GM12878 (cell line): ENCODE results near the gene BFSP1. TPM values are rescaled to one million over a fixed set of nuclear protein-coding genes. Genes with fewer than 3 reads are reported as not detected.
A peak's percentile ranks its signal among the peaks of the same experiment; 100 is the strongest.

Experiments used
- ATAC-seq: fragments of 200-7000 bp; cut with Tn5 transposase; 3 replicates; pipeline ENCODE4 v1.9.1; 2020; ENCODE audit warnings: mild to moderate bottlenecking, moderate library complexity
- Bru-seq: library from RNA; stranded (reverse); fragments of 400-500 nt; gene quantifications from one replicate; lab custom pipeline; 2021; lab: Mats Ljungman, UMichigan
- BruChase-seq, 2 experiments: library from RNA; stranded (reverse); fragments of 400-500 nt; gene quantifications; one replicate each; lab custom pipeline; 2021; lab: Mats Ljungman, UMichigan
- BruUV-seq: library from RNA; stranded (reverse); fragments of 400-500 nt; replicated peaks from 2 replicates; lab custom pipeline; 2021; lab: Mats Ljungman, UMichigan
- CTCF ChIA-PET: fragments of 300-600 bp; sonication (Branson Sonifier 250); formaldehyde crosslinking; extraction: SDS; loops from one replicate; lab custom pipeline; 2021; ENCODE audit warnings: inconsistent platforms; lab: Yijun Ruan, JAX
- POLR2A ChIA-PET: fragments of 350-600 bp; formaldehyde crosslinking; extraction: SDS; loops from one replicate; lab custom pipeline; 2021; ENCODE audit warnings: inconsistent platforms; lab: Charles Lee
- RAD21 ChIA-PET: fragments of 300-600 bp; sonication (Branson Sonifier 250); formaldehyde crosslinking; loops from one replicate; lab custom pipeline; 2023; ENCODE audit warnings: antibody characterized with exemption; ENCODE audit not compliant: unreplicated experiment; lab: Charles Lee
- SMC1A ChIA-PET: fragments of 300-600 bp; sonication (Branson Sonifier 250); formaldehyde crosslinking; loops from one replicate; lab custom pipeline; 2023; ENCODE audit not compliant: unreplicated experiment, uncharacterized antibody; lab: Charles Lee
- DNase-seq: peaks from one replicate; pipeline ENCODE4 v3.0.0-alpha.2; 2011; ENCODE audit warnings: low read depth, low spot score
- FAIRE-seq: peaks from 3 replicates; lab custom pipeline; 2011; peaks lifted over from hg19 to GRCh38; lab: Jason Lieb, UNC
- H2AFZ ChIP-seq: 2 replicates; pipeline ENCODE4 v1.6.0; 2011; ENCODE audit warnings: low read depth, low read length, control low read depth; ENCODE audit not compliant: control insufficient read depth
- H3K27ac ChIP-seq: 2 replicates; pipeline ENCODE4 v1.5.1; 2011; ENCODE audit warnings: control low read depth; ENCODE audit not compliant: control insufficient read depth, insufficient read depth
- H3K27me3 ChIP-seq, 2 experiments: replicated peaks in 1 of 2; 2 replicates each; pipeline versions ENCODE4 v1.6.0 to v1.6.1; 2011; ENCODE audit warnings: low read length in 1 of 2; ENCODE audit not compliant: control insufficient read depth in 2 of 2, insufficient read depth in 2 of 2
- H3K36me3 ChIP-seq, 2 experiments: 2 replicates each; pipeline ENCODE4 v1.5.1; 2011; ENCODE audit warnings: low read length in 1 of 2; ENCODE audit not compliant: control insufficient read depth in 2 of 2, insufficient read depth in 2 of 2
- H3K4me1 ChIP-seq: 2 replicates; pipeline ENCODE4 v1.6.1; 2011; ENCODE audit warnings: mild to moderate bottlenecking, low read length, moderate library complexity, mixed read lengths; ENCODE audit not compliant: control insufficient read depth, insufficient read depth
- H3K4me2 ChIP-seq: 2 replicates; pipeline ENCODE4 v1.6.0; 2011; ENCODE audit warnings: control low read depth; ENCODE audit not compliant: control insufficient read depth, insufficient read depth
- H3K4me3 ChIP-seq: fragments of 200-600 bp; sonication (generic); 2 replicates; pipeline ENCODE4 v1.5.1; 2016
- H3K79me2 ChIP-seq: 2 replicates; pipeline ENCODE4 v1.6.0; 2011; ENCODE audit warnings: low read length; ENCODE audit not compliant: control insufficient read depth, insufficient read depth
- H3K9ac ChIP-seq: 2 replicates; pipeline ENCODE4 v1.8.0; 2011; ENCODE audit warnings: low read length, control low read depth, mixed read lengths; ENCODE audit not compliant: control insufficient read depth, insufficient read depth
- H3K9me3 ChIP-seq: replicated peaks from 3 replicates; pipeline ENCODE4 v1.5.1; 2011; ENCODE audit warnings: mild to moderate bottlenecking, low read length; ENCODE audit not compliant: control insufficient read depth, insufficient read depth
- H4K20me1 ChIP-seq: 2 replicates; pipeline ENCODE4 v1.6.0; 2011; ENCODE audit not compliant: control insufficient read depth, insufficient read depth
- EGR1 ChIP-seq, 2 experiments: IDR thresholded peaks; 1 replicate in 1 of 2; 2 replicates in 1 of 2; pipeline ENCODE4 v1.6.1; 2011 to 2012; ENCODE audit warnings: low read depth in 2 of 2, low read length in 2 of 2, borderline replicate concordance in 1 of 2, mild to moderate bottlenecking in 1 of 2, moderate library complexity in 1 of 2
- HDAC6 ChIP-seq: fragments of 200-600 bp; sonication (generic); IDR thresholded peaks from one replicate; pipeline ENCODE4 v1.8.0; 2017; ENCODE audit warnings: antibody characterized with exemption; ENCODE audit not compliant: unreplicated experiment
- ZNF24 ChIP-seq: fragments of 450-650 bp; IDR thresholded peaks from 2 replicates; pipeline ENCODE4 v1.6.1; 2017; ENCODE audit warnings: antibody characterized with exemption, mild to moderate bottlenecking
- WGBS: methylation state at CpG from one replicate; pipeline ENCODE4 v1.1.6; 2016; ENCODE audit warnings: low lambda C conversion rate; ENCODE audit not compliant: insufficient replicate concordance, insufficient coverage; ENCODE audit errors: missing lambda C conversion rate; 5-methylcytosine and 5-hydroxymethylcytosine counted together
- in situ Hi-C: fragments of 300-500 bp; cut with MboI; formaldehyde crosslinking; loops from 9 replicates; pipeline ENCODE4 v1.14.3; 2018; ENCODE audit warnings: mixed read lengths
- intact Hi-C: fragments of 100-400 bp; cut with micrococcal nuclease; formaldehyde crosslinking; loops from one replicate; pipeline ENCODE4 v1.14.2; 2022; ENCODE audit not compliant: unreplicated experiment
- long read RNA-seq, 2 experiments: library from polyadenylated mRNA; unstranded; transcript quantifications; one replicate each; pipeline ENCODE4 v2.0.0, GENCODE V29; 2019 to 2020
- polyA minus RNA-seq, 3 experiments: library from RNA; depleted of rRNA, polyadenylated mRNA; stranded (reverse); fragments of >200 nt; gene quantifications; 2 replicates each; pipeline ENCODE4 v1.2.3, GENCODE V29; 2011
- polyA plus RNA-seq, 11 experiments: library from polyadenylated mRNA; depleted of rRNA in 4 of 11; unstranded in 6 of 11; stranded (reverse) in 5 of 11; fragments of >200 nt; fragmentation: Nextera tagmentation in 4 of 11; fragmentation: Illumina TruSeq in 1 of 11; extraction: Ambion mirVana in 4 of 11; extraction: Trizol in 1 of 11; gene quantifications; 1 replicate in 1 of 11; 2 replicates in 10 of 11; pipeline versions ENCODE4 v1.2.1 to v1.2.3, GENCODE V29; 2011 to 2016; ENCODE audit warnings: inconsistent platforms in 2 of 11, missing spikeins in 2 of 11, low read depth in 1 of 11
- total RNA-seq, 4 experiments: library from RNA; depleted of rRNA in 3 of 4; stranded (reverse); fragments of >200 nt in 3 of 4; fragmentation: Illumina TruSeq in 1 of 4; extraction: Trizol in 1 of 4; gene quantifications; 2 replicates each; pipeline versions ENCODE4 v1.2.1 to v1.2.3, GENCODE V29; 2013 to 2021

Gene BFSP1
- not detected in 2 replicates for total RNA-seq (2013; cell fraction: nucleolus; rRNA removed)
- total RNA-seq (2014; rRNA removed) (0.05 and 0.06 TPM in 2 replicates), total RNA-seq (2014; rRNA removed; fragmentation: Illumina TruSeq; extraction: Trizol) (0.09 and 0.13 TPM in 2 replicates), total RNA-seq (2021) (0.13 TPM in 2 replicates), polyA plus RNA-seq (2011; rRNA removed) (not detected in 2 replicates), polyA plus RNA-seq (2014; fragmentation: Illumina TruSeq; extraction: Trizol) (0.22 TPM in 1 of 2 replicates, not detected in the other), polyA plus RNA-seq (2014; fragmentation: Nextera tagmentation; extraction: Ambion mirVana) (under 1 TPM; 0.06 to 0.11 TPM), polyA plus RNA-seq (2014; rRNA removed) (0.05 TPM in 1 of 2 replicates, not detected in the other), polyA plus RNA-seq (2016; fragmentation: Nextera tagmentation; extraction: Ambion mirVana) (under 1 TPM in 1 of 2 experiments, not detected in 1; 0.10 TPM), polyA minus RNA-seq (2011; rRNA and poly(A)+ RNA removed) (not detected in 2 replicates), Bru-seq, nascent RNA (percentile 1 among the genes with signal in this experiment), BruChase-seq, experiment 1, labeled RNA remaining after a 6-hour chase (percentile 2 among the genes with signal in this experiment), BruChase-seq, experiment 2, labeled RNA remaining after a 2-hour chase (percentile 8 among the genes with signal in this experiment)
- not detected for polyA plus RNA-seq (2011; ENCODE audit: low read depth)
- polyA plus RNA-seq (2011; cell fraction: cytosol; rRNA removed): not detected in 2 replicates
- not detected in 2 replicates for polyA plus RNA-seq (2011; cell fraction: nucleus; rRNA removed)
- polyA plus RNA-seq (2012): 0.07 TPM in 1 of 2 replicates, not detected in the other
- polyA minus RNA-seq (2011; cell fraction: cytosol; rRNA and poly(A)+ RNA removed): not detected in 2 replicates
- polyA minus RNA-seq (2011; cell fraction: nucleus; rRNA and poly(A)+ RNA removed): not detected in 2 replicates
- long read RNA-seq, experiment 1: 0 reads
- long read RNA-seq, experiment 2: 0 reads

DNA sequence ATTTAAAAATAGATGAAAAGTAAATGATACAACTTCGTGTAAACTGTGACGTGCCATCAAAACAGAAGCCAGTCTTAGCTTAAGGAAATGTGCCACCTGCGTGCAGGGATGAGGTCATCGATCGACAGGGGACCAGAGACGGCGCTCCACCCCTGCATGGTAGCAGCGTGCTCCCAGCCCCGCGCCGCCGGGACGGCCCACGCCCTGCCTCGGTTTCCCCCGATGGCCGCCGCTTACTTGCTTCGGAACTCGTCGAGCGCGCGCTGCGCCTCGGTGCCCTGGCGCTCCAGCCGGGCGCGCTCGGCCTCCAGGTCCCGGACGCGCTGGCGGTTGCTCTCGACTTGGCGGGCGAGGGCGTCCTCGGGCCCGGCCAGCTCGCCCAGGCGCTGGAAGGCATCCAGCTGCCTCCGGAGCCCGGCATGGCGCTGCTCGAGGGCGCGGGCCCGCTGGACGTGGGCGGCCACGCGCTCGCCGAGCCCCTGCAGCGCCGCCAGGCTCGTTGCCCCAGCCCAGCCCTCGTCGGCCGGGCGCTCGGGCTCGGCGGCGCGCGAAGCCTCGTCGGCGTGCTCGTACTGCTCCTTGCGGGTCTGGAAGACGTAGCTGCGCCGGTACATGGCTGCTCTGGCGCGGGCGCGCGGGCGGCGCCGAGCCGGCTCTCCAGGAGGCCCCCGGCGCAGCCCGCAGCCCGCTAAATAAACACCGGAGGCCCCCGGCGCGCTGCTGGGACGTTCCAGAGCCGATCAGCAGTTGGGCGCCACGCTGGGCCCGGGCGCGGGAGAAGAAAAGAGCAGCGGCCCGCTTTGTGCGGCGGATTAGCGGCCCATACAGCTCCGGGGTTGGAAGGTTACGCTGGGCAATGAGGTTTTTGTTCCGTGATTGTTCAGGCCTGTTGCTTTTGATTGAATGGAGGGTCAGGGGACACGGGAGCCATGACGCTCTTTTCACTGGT is at the start of gene BFSP1:
TSS of gene BFSP1 (minus strand) at position 664 of the 949 bp plus-strand sequence. CDS start at position 614, 50 bp downstream.
- Histone ChIP-seq H3K27me3 (peaks cover 0 to 1% of the 10 kb centered on the region in 2 experiments; a peak in 2 of 4 replicates), H3K9ac (peak within 1 kb of the TSS; percentile 32; the same call in 1 of the 2 replicates), H3K79me2 (no peaks in the 10 kb centered on the region), H2AFZ (peak within 1 kb of the TSS; percentile 53), H3K4me1 (no peaks in the 10 kb centered on the region; the same call in 1 of the 2 replicates), H3K27ac (no peak within 1 kb of the TSS), H3K4me2 (peak within 1 kb of the TSS; percentile 65), H4K20me1 (no peaks in the 10 kb centered on the region), H3K4me3 (peak within 1 kb of the TSS; percentile 75; the same call in 1 of the 2 replicates), H3K36me3 (no peaks in the 10 kb centered on the region), H3K9me3 (no peaks in the 10 kb centered on the region)
- FAIRE-seq: no peak
- DNase-seq: no peak
- peak; percentile 73 for ATAC-seq
- BruUV-seq: no TSS peak
- ChIA-PET SMC1A (no interaction called here), POLR2A (no interaction called here), CTCF (no interaction called here), RAD21 (no interaction called here)
- in situ Hi-C loops (no loop called here), intact Hi-C loops (no loop called here)
- peak in 1 of 2 experiments; percentile 31; a peak in 1 of 3 replicates for TF ChIP-seq EGR1 (IDR thresholded peaks at IDR 0.05; ENCODE audit: borderline replicate concordance in 1 of 2, low read depth in 2 of 2, low read length in 2 of 2)
- TF ChIP-seq ZNF24: no peak
- TF ChIP-seq HDAC6: peak; percentile 99
- 6% methylated on average over 99 of the region's 111 CpGs for WGBS
